ENCODE measurements around the gene CDK9.

The CDK9 gene

DNA sequence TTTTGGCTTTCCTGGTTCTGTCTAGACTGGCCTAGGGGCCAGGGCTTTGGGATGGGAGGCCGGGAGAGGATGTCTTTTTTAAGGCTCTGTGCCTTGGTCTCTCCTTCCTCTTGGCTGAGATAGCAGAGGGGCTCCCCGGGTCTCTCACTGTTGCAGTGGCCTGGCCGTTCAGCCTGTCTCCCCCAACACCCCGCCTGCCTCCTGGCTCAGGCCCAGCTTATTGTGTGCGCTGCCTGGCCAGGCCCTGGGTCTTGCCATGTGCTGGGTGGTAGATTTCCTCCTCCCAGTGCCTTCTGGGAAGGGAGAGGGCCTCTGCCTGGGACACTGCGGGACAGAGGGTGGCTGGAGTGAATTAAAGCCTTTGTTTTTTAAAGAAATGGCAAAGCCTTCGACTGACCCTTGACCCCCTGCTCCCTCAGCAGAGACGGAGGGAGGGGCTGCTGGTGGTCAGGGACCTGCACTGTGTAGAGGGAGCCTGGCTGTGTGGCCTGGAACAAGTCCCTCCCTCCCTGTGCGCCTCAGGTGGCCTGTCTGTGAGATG lies 27.9 kb downstream of the CDK9 start:
- peaks cover 25% of the 10 kb centered on the region for H3K36me3 ChIP-seq (ENCODE audit: control insufficient read depth, insufficient read depth, low read length)
- peaks cover 2% of the 10 kb centered on the region; the same call in 1 of the 2 replicates for H3K4me1 ChIP-seq (ENCODE audit: control insufficient read depth, insufficient read depth, low read length)
- H3K4me3 ChIP-seq (ENCODE audit: low read length), result no peak overlapping the region
- no peak for DNase-seq (ENCODE audit: low read depth, low spot score)
- H3K27me3 ChIP-seq (ENCODE audit: control insufficient read depth, insufficient read depth, low read length), result no peaks in the 10 kb centered on the region
- H3K27ac ChIP-seq (ENCODE audit: low read length), result no peak overlapping the region
- H3K9me3 ChIP-seq (ENCODE audit: control insufficient read depth, insufficient read depth, low read length), result no peaks in the 10 kb centered on the region
- WGBS (ENCODE audit: insufficient coverage, insufficient read length), result no CpG with 5 or more reads among the region's 9 CpGs

GRCh38 chr9:127814619-127815511 lies 29.0 kb downstream of the CDK9 start:
- Histone ChIP-seq H3K4me1 (ENCODE audit: control insufficient read depth, insufficient read depth, low read length) (no peaks in the 10 kb centered on the region), H3K27ac (ENCODE audit: low read length) (no peak overlapping the region), H3K36me3 (ENCODE audit: control insufficient read depth, insufficient read depth, low read length) (peaks cover 25% of the 10 kb centered on the region), H3K4me3 (ENCODE audit: low read length) (no peak overlapping the region), H3K9me3 (ENCODE audit: control insufficient read depth, insufficient read depth, low read length) (no peaks in the 10 kb centered on the region), H3K27me3 (ENCODE audit: control insufficient read depth, insufficient read depth, low read length) (no peaks in the 10 kb centered on the region)
- no CpG with 5 or more reads among the region's 11 CpGs for WGBS (ENCODE audit: insufficient coverage, insufficient read length)
- DNase-seq (ENCODE audit: low read depth, low spot score), result no peak

GRCh38 chr9:127815512-127816361 lies 29.9 kb downstream of the CDK9 start:
- Histone ChIP-seq H3K36me3 (ENCODE audit: control insufficient read depth, insufficient read depth, low read length) (peaks cover 22% of the 10 kb centered on the region), H3K9me3 (ENCODE audit: control insufficient read depth, insufficient read depth, low read length) (no peaks in the 10 kb centered on the region), H3K4me1 (ENCODE audit: control insufficient read depth, insufficient read depth, low read length) (no peaks in the 10 kb centered on the region), H3K27me3 (ENCODE audit: control insufficient read depth, insufficient read depth, low read length) (no peaks in the 10 kb centered on the region), H3K4me3 (ENCODE audit: low read length) (no peak overlapping the region), H3K27ac (ENCODE audit: low read length) (no peak overlapping the region)
- no CpG with 5 or more reads among the region's 33 CpGs for WGBS (ENCODE audit: insufficient coverage, insufficient read length)
- no peak for DNase-seq (ENCODE audit: low read depth, low spot score)

GRCh38 chr9:127816362-127816725 lies 30.5 kb downstream of the CDK9 start:
- H3K36me3 ChIP-seq (ENCODE audit: control insufficient read depth, insufficient read depth, low read length), result peaks cover 22% of the 10 kb centered on the region
- DNase-seq (ENCODE audit: low read depth, low spot score), result no peak
- WGBS (ENCODE audit: insufficient coverage, insufficient read length), result no CpG with 5 or more reads among the region's 3 CpGs
- H3K9me3 ChIP-seq (ENCODE audit: control insufficient read depth, insufficient read depth, low read length), result no peaks in the 10 kb centered on the region
- H3K4me1 ChIP-seq (ENCODE audit: control insufficient read depth, insufficient read depth, low read length), result no peaks in the 10 kb centered on the region
- no peaks in the 10 kb centered on the region for H3K27me3 ChIP-seq (ENCODE audit: control insufficient read depth, insufficient read depth, low read length)
- H3K27ac ChIP-seq (ENCODE audit: low read length), result no peak overlapping the region
- H3K4me3 ChIP-seq (ENCODE audit: low read length), result no peak overlapping the region

GRCh38 chr9:127816728-127817127 lies 30.9 kb downstream of the CDK9 start:
- Histone ChIP-seq H3K36me3 (ENCODE audit: control insufficient read depth, insufficient read depth, low read length) (peaks cover 22% of the 10 kb centered on the region), H3K4me1 (ENCODE audit: control insufficient read depth, insufficient read depth, low read length) (no peaks in the 10 kb centered on the region), H3K9me3 (ENCODE audit: control insufficient read depth, insufficient read depth, low read length) (no peaks in the 10 kb centered on the region), H3K27ac (ENCODE audit: low read length) (no peak overlapping the region), H3K4me3 (ENCODE audit: low read length) (no peak overlapping the region), H3K27me3 (ENCODE audit: control insufficient read depth, insufficient read depth, low read length) (no peaks in the 10 kb centered on the region)
- no CpG with 5 or more reads among the region's 8 CpGs for WGBS (ENCODE audit: insufficient coverage, insufficient read length)
- no peak for DNase-seq (ENCODE audit: low read depth, low spot score)

- H3K36me3 ChIP-seq (ENCODE audit: control insufficient read depth, insufficient read depth, low read length), result peaks cover 20% of the 10 kb centered on the region
- DNase-seq (ENCODE audit: low read depth, low spot score), result no peak
- H3K27ac ChIP-seq (ENCODE audit: low read length), result no peak overlapping the region
- WGBS (ENCODE audit: insufficient coverage, insufficient read length), result no CpG with 5 or more reads among the region's 17 CpGs
- H3K4me3 ChIP-seq (ENCODE audit: low read length), result no peak overlapping the region
- no peaks in the 10 kb centered on the region for H3K27me3 ChIP-seq (ENCODE audit: control insufficient read depth, insufficient read depth, low read length)
- no peaks in the 10 kb centered on the region for H3K4me1 ChIP-seq (ENCODE audit: control insufficient read depth, insufficient read depth, low read length)
- no peaks in the 10 kb centered on the region for H3K9me3 ChIP-seq (ENCODE audit: control insufficient read depth, insufficient read depth, low read length)
Measured at GRCh38 chr9:127817881-127818434, 32.1 kb downstream of the CDK9 start.

GRCh38 chr9:127818574-127818973 lies 32.7 kb downstream of the CDK9 start:
- no CpG with 5 or more reads among the region's 11 CpGs for WGBS (ENCODE audit: insufficient coverage, insufficient read length)
- Histone ChIP-seq H3K4me1 (ENCODE audit: control insufficient read depth, insufficient read depth, low read length) (no peaks in the 10 kb centered on the region), H3K36me3 (ENCODE audit: control insufficient read depth, insufficient read depth, low read length) (peaks cover 13% of the 10 kb centered on the region), H3K27me3 (ENCODE audit: control insufficient read depth, insufficient read depth, low read length) (no peaks in the 10 kb centered on the region), H3K4me3 (ENCODE audit: low read length) (no peak overlapping the region), H3K9me3 (ENCODE audit: control insufficient read depth, insufficient read depth, low read length) (no peaks in the 10 kb centered on the region), H3K27ac (ENCODE audit: low read length) (no peak overlapping the region)
- no peak for DNase-seq (ENCODE audit: low read depth, low spot score)

- peaks cover 2% of the 10 kb centered on the region; the same call in 1 of the 2 replicates for H3K4me1 ChIP-seq (ENCODE audit: control insufficient read depth, insufficient read depth, low read length)
- no peaks in the 10 kb centered on the region; the same call in 1 of the 2 replicates for H3K36me3 ChIP-seq (ENCODE audit: control insufficient read depth, insufficient read depth, low read length)
- H3K27ac ChIP-seq (ENCODE audit: low read length), result no peak overlapping the region
- no peak for DNase-seq (ENCODE audit: low read depth, low spot score)
- no peaks in the 10 kb centered on the region for H3K27me3 ChIP-seq (ENCODE audit: control insufficient read depth, insufficient read depth, low read length)
- H3K9me3 ChIP-seq (ENCODE audit: control insufficient read depth, insufficient read depth, low read length), result no peaks in the 10 kb centered on the region
- H3K4me3 ChIP-seq (ENCODE audit: low read length), result no peak overlapping the region
- WGBS (ENCODE audit: insufficient coverage, insufficient read length), result no CpG with 5 or more reads among the region's 4 CpGs
Measured at GRCh38 chr9:127822108-127822507, 36.3 kb downstream of the CDK9 start.

DNA sequence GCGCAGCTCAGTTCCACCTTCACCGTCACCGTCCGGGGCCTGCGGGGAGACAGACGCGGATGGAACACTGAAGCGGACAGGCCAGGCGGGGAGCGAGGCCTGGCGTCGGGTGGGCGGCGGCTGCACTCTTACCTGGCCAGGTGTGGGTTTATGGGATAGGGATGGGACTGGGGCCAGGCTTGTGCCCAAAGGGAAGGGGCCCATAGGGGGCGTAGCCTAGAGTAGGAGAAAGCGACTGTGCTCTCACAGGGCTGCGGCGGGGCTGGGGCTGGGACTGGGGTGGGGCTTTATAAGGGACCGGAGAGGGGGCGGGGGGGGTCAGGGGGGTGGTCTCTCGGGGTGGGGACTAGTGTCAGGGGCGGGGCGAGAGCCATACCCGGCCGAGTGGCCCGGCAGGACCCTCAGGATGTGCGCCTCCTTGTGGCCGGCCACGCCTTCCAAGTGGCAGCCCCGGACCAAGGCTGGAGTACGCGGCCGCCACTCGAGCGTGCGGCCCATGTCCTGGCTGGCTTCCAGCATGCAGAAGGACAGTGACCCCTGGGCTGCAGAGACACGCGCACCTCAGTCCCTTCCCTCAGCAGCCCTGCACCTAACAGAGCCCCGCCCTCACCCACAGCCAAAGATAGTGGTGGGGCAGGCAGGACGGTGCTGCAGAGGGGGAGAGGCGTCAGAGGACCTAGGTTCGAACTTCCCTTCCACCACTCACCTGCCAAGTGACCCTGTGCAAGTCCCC lies 39.7 kb downstream of the CDK9 start:
- H3K27ac ChIP-seq (ENCODE audit: low read length), result no peak overlapping the region
- H3K9me3 ChIP-seq (ENCODE audit: control insufficient read depth, insufficient read depth, low read length), result no peaks in the 10 kb centered on the region
- no peaks in the 10 kb centered on the region for H3K27me3 ChIP-seq (ENCODE audit: control insufficient read depth, insufficient read depth, low read length)
- no peak overlapping the region; the same call in 1 of the 2 replicates for H3K4me3 ChIP-seq (ENCODE audit: low read length)
- no peaks in the 10 kb centered on the region for H3K36me3 ChIP-seq (ENCODE audit: control insufficient read depth, insufficient read depth, low read length)
- WGBS (ENCODE audit: insufficient coverage, insufficient read length), result no CpG with 5 or more reads among the region's 42 CpGs
- H3K4me1 ChIP-seq (ENCODE audit: control insufficient read depth, insufficient read depth, low read length), result peaks cover 6% of the 10 kb centered on the region
- DNase-seq (ENCODE audit: low read depth, low spot score), result no peak

Data from iPS DF 6.9 (cell line).